Measurements from ENCODE around the gene PHF21A.
A peak's percentile ranks its signal among the peaks of the same experiment; 100 is the strongest.

PHF21A gene

DNA sequence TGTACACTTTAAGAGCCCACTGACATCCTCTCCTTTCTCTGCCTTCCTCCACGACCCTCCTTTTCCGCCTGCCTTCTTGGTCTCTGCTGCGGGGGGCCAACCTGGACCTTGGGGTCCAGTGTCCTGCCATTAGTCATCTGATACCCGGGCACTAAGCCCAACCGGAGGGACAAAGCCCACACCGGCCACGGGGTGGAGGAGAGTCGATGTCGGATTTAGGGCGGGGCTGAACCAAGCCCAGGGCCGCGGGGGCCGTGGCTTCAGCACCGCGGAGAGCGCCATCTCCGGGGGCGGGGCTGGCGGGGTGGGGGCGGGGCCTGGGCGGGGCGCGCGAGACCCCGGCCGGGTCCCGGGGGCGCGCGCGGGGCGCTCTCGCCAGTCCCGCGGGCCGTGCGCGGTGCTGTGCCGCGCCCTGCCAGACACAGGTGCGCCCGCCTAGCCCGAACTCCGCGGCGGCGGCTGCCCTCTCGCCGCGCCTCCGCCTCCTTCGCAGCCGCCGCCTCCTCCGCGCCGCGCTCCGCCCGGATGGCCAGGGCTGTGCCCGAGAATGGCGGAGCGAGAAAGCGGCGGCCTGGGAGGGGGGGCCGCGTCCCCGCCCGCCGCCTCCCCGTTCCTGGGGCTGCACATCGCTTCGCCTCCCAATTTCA, 235.9 kb downstream of the PHF21A start, which contains the start of gene MAPK8IP1:
Gene MAPK8IP1, plus strand, starts transcription at position 378 of the 647 bp plus-strand sequence. Its CDS starts 170 bp downstream, at position 548.
- TF ChIP-seq FOXP2 (optimal IDR thresholded peaks at IDR 0.05; ENCODE audit: borderline replicate concordance, extremely low read depth, extremely low read length, insufficient read depth) (no peak), SIN3A (IDR thresholded peaks at IDR 0.05; ENCODE audit: borderline replicate concordance, insufficient read depth, low read length) (peak; percentile 27; the same call in 1 of the 2 replicates), POLR2AphosphoS5 (IDR thresholded peaks at IDR 0.05; ENCODE audit: low read depth, low read length) (no peak), TAF1 (IDR thresholded peaks at IDR 0.05; ENCODE audit: borderline replicate concordance, insufficient read depth, low read length) (no peak)
- TF ChIP-seq, protein P1, sequence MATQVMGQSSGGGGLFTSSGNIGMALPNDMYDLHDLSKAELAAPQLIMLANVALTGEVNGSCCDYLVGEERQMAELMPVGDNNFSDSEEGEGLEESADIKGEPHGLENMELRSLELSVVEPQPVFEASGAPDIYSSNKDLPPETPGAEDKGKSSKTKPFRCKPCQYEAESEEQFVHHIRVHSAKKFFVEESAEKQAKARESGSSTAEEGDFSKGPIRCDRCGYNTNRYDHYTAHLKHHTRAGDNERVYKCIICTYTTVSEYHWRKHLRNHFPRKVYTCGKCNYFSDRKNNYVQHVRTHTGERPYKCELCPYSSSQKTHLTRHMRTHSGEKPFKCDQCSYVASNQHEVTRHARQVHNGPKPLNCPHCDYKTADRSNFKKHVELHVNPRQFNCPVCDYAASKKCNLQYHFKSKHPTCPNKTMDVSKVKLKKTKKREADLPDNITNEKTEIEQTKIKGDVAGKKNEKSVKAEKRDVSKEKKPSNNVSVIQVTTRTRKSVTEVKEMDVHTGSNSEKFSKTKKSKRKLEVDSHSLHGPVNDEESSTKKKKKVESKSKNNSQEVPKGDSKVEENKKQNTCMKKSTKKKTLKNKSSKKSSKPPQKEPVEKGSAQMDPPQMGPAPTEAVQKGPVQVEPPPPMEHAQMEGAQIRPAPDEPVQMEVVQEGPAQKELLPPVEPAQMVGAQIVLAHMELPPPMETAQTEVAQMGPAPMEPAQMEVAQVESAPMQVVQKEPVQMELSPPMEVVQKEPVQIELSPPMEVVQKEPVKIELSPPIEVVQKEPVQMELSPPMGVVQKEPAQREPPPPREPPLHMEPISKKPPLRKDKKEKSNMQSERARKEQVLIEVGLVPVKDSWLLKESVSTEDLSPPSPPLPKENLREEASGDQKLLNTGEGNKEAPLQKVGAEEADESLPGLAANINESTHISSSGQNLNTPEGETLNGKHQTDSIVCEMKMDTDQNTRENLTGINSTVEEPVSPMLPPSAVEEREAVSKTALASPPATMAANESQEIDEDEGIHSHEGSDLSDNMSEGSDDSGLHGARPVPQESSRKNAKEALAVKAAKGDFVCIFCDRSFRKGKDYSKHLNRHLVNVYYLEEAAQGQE (IDR thresholded peaks at IDR 0.05; ENCODE audit: insufficient read depth in 1 of 2, low read depth in 2 of 2, low read length in 2 of 2): peak; percentile 88 to 93

DNA sequence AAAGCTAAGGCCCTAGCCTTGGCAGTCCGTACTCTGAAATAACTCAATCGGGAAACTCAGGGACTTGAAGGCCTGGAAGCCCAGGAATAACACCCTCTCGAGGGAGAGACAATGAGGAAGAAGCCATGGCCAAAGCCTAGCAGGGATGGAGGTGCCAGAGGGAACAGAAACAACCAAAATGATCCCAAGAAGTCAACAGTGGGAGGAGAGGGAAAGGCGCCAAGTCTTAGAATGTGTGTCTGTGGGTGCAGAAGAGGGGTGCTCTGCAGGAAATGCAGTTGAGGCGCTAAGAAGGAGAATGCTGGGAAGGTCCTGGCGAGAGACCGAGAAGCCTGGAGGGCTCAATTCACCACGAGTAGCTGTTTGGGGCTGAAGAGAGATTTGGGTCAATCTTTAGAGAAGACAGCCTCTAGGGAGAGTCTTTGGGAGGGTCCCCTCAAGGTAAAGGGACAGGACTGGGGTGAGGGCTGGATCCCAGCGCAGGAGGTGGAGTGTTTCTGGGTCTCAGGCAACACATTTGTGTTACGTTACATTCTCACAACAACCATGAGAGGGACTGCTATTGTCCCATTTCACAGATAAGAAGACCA, 236.6 kb downstream of the PHF21A start:
- no peak for TF ChIP-seq TAF1 (IDR thresholded peaks at IDR 0.05; ENCODE audit: borderline replicate concordance, insufficient read depth, low read length)
- TF ChIP-seq, protein P1 (IDR thresholded peaks at IDR 0.05; ENCODE audit: insufficient read depth in 1 of 2, low read depth in 2 of 2, low read length in 2 of 2): no peak
- no peak for TF ChIP-seq POLR2AphosphoS5 (IDR thresholded peaks at IDR 0.05; ENCODE audit: low read depth, low read length)
- TF ChIP-seq FOXP2 (optimal IDR thresholded peaks at IDR 0.05; ENCODE audit: borderline replicate concordance, extremely low read depth, extremely low read length, insufficient read depth): no peak
- no peak for TF ChIP-seq SIN3A (IDR thresholded peaks at IDR 0.05; ENCODE audit: borderline replicate concordance, insufficient read depth, low read length)

Data from PFSK-1 (cell line).